Measurements from ENCODE around the gene TMIGD2. TPM values are rescaled to one million over a fixed set of nuclear protein-coding genes. Genes with fewer than 3 reads are reported as not detected.
"Not testable (repeated sequence)": the region's sequence is repeated elsewhere in the genome, so short reads cannot be mapped to it uniquely, and the experiment has no call there.

The TMIGD2 gene
- total and polyA plus RNA-seq, 4 donors, result 0.23 to 1.4 (median 0.26) TPM; not detected in 1

DNA sequence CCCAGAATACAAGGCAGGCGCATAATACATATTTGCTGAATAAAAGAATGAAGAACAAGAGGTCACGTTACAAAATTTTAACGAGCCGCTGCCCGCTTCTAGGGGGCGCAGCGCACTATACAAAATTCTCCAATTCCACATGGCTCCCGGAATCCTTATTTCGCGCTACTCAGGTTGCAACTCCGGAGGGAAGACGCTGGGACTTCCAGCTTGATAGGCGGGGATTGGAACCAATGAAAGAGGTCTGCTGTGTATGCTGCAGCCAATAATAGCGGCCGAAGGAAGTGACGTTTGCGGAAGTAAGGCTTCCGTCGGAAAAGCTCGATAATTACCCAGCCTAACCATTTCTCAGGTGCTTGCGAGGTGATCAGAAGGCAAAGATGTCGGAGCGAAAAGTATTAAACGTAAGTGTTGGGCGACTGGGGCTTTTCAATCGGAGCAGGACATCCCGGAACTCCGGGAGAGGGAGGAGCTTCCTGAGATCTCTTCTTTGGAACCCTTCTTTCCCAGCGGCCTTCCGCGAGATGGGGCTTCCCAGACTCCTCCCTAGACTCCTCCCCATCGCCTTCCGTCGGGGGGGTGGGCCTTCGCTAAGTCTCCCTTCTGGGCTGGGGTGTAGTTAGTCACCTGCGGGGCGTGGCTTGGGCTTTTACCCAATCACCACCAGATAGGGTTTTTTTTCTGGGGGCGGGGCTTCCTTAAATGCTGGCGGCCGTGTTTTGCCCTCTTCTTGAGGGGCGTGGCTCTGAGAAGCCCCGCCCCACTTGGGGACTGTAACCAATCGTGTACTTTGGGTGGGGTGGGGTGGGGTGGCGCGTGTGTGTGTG is 55.2 kb downstream of the TMIGD2 start, which contains the start of gene YJU2:
TSS of gene YJU2 (plus strand) at position 314 of the 827 bp plus-strand sequence. CDS start at position 381, 67 bp downstream.
- H3K27me3 ChIP-seq (ENCODE audit: control insufficient read depth in 1 of 2, insufficient read depth in 2 of 2, low read length in 1 of 2), result no peaks in the 10 kb centered on the region
- peak within 1 kb of the TSS; percentile 69 to 87 for H3K27ac ChIP-seq (ENCODE audit: low read depth in 1 of 2, low read length in 2 of 2)
- H3K4me3 ChIP-seq (ENCODE audit: low read length in 2 of 2), result peak within 1 kb of the TSS; percentile 76 to 79
- 0% methylated on average over 43 to 45 of the region's 45 CpGs for WGBS, 2 donors
- ATAC-seq (ENCODE audit: low FRiP score) (peak; percentile 98), DNase-seq (peak; percentile 98 to 100)
- H3K4me1 ChIP-seq (ENCODE audit: control insufficient read depth in 1 of 2, insufficient read depth in 2 of 2, low read length in 2 of 2), result no peaks in the 10 kb centered on the region
- intact Hi-C loops (cut with DNase I), result loop anchor here in 1 of 2 donors (2.0 to 5.0 kb wide), 2 partner anchors 96 to 155 kb away; partner anchors contain the start of genes CHAF1A, MPND and SH3GL1
- H3K36me3 ChIP-seq (ENCODE audit: control insufficient read depth in 1 of 2, insufficient read depth in 2 of 2, low read length in 1 of 2), result no peaks in the 10 kb centered on the region
- no peaks in the 10 kb centered on the region for H3K9me3 ChIP-seq (ENCODE audit: control insufficient read depth, low read length)

DNA sequence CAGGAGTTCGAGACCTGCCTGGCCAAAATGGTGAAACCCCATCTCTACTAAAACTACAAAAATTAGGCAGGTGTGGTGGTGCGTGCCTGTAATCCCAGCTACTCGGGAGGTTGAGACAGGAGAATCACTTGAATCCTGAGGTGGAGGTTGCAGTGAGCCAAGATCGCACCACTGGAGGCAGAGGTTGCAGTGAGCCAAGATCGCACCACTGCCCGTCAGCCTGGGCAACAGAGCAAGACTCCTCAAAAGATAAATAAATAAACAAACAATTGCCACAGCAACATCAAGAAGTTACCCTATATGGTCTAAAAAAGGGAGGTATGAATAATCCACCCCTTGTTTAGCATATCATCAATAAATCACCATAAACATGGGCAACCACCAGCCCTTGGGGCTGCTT is 56.3 kb downstream of the TMIGD2 start:
- not testable (repeated sequence) for H3K4me3 ChIP-seq (ENCODE audit: low read length in 2 of 2); H3K9me3 ChIP-seq (ENCODE audit: control insufficient read depth, low read length); H3K4me1 ChIP-seq (ENCODE audit: control insufficient read depth in 1 of 2, insufficient read depth in 2 of 2, low read length in 2 of 2); H3K27ac ChIP-seq (ENCODE audit: low read depth in 1 of 2, low read length in 2 of 2); DNase-seq; H3K36me3 ChIP-seq (ENCODE audit: control insufficient read depth in 1 of 2, insufficient read depth in 2 of 2, low read length in 1 of 2); H3K27me3 ChIP-seq (ENCODE audit: control insufficient read depth in 1 of 2, insufficient read depth in 2 of 2, low read length in 1 of 2); ATAC-seq (ENCODE audit: low FRiP score)
- WGBS, 2 donors, result 97 to 98% methylated on average over 6 of the region's 6 CpGs
- intact Hi-C loops (cut with DNase I), result loop anchor here in 1 of 2 donors (2.0 to 5.0 kb wide), 2 partner anchors 97 to 156 kb away; partner anchors contain the start of genes CHAF1A, MPND and SH3GL1

Other genes starting within 250 kb of the TMIGD2 start
- gene ZBTB7A, start 235.5 kb downstream of the TMIGD2 start, total RNA-seq, result 10 to 100 TPM; 50.4 to 53.9 TPM
- gene ZBTB7A, start 235.5 kb downstream of the TMIGD2 start, polyA plus RNA-seq, result 10 to 100 TPM in 1 of 2 donors, 1 to 10 TPM in 1; 7.8 to 14.5 TPM
- 10 to 100 TPM; 80.8 to 97.8 TPM for gene MAP2K2, start 178.3 kb downstream of the TMIGD2 start, total RNA-seq
- gene MAP2K2, start 178.3 kb downstream of the TMIGD2 start, polyA plus RNA-seq, result 100 to 1,000 TPM in 1 of 2 donors, 10 to 100 TPM in 1; 82.4 to 230 TPM
- not detected for gene CREB3L3, start 148.8 kb downstream of the TMIGD2 start, total RNA-seq
- gene CREB3L3, start 148.8 kb downstream of the TMIGD2 start, polyA plus RNA-seq, result 10 to 100 TPM in 1 of 2 donors, under 1 TPM in 1; 0.15 to 25.2 TPM
- gene SIRT6, start 119.8 kb downstream of the TMIGD2 start, total RNA-seq, result 10 to 100 TPM; 19.4 to 23.5 TPM
- gene SIRT6, start 119.8 kb downstream of the TMIGD2 start, polyA plus RNA-seq, result 10 to 100 TPM; 13.5 to 26.1 TPM
- gene ANKRD24, start 119.7 kb downstream of the TMIGD2 start, total RNA-seq, result under 1 TPM; 0.29 to 0.63 TPM
- gene ANKRD24, start 119.7 kb downstream of the TMIGD2 start, polyA plus RNA-seq, result 1 to 10 TPM in 1 of 2 donors, under 1 TPM in 1; 0.74 to 1.6 TPM
- 1 to 10 TPM; 3.3 to 3.7 TPM for gene EBI3, start 72.9 kb downstream of the TMIGD2 start, total RNA-seq
- gene EBI3, start 72.9 kb downstream of the TMIGD2 start, polyA plus RNA-seq, result 1 to 10 TPM; 1.3 to 7.9 TPM
- 10 to 100 TPM; 12.5 to 15.0 TPM for gene YJU2, start 55.3 kb downstream of the TMIGD2 start, total RNA-seq
- gene YJU2, start 55.3 kb downstream of the TMIGD2 start, polyA plus RNA-seq, result 10 to 100 TPM; 12.4 to 25.2 TPM
- gene SHD, start 23.1 kb downstream of the TMIGD2 start, total RNA-seq, result not detected
- 1 to 10 TPM in 1 of 2 donors, not detected in 1; 1.5 TPM for gene SHD, start 23.1 kb downstream of the TMIGD2 start, polyA plus RNA-seq
- gene FSD1, start 2.2 kb upstream of the TMIGD2 start, total RNA-seq, result under 1 TPM in 1 of 2 donors, not detected in 1; 0.84 TPM
- gene FSD1, start 2.2 kb upstream of the TMIGD2 start, polyA plus RNA-seq, result not detected
- gene STAP2, start 36.4 kb upstream of the TMIGD2 start, total RNA-seq, result 1 to 10 TPM; 1.9 to 2.2 TPM
- 10 to 100 TPM in 1 of 2 donors, under 1 TPM in 1; 0.13 to 27.8 TPM for gene STAP2, start 36.4 kb upstream of the TMIGD2 start, polyA plus RNA-seq
- 10 to 100 TPM; 13.5 to 14.3 TPM for gene MPND, start 41.2 kb upstream of the TMIGD2 start, total RNA-seq
- 10 to 100 TPM; 16.0 to 17.9 TPM for gene MPND, start 41.2 kb upstream of the TMIGD2 start, polyA plus RNA-seq
- 10 to 100 TPM; 66.5 to 69.7 TPM for gene SH3GL1, start 98.2 kb upstream of the TMIGD2 start, total RNA-seq
- 10 to 100 TPM; 37.7 to 48.6 TPM for gene SH3GL1, start 98.2 kb upstream of the TMIGD2 start, polyA plus RNA-seq
- 1 to 10 TPM; 6.5 to 7.0 TPM for gene CHAF1A, start 100.3 kb upstream of the TMIGD2 start, total RNA-seq
- gene CHAF1A, start 100.3 kb upstream of the TMIGD2 start, polyA plus RNA-seq, result 1 to 10 TPM; 5.2 to 9.3 TPM
- gene UBXN6, start 155.4 kb upstream of the TMIGD2 start, total RNA-seq, result 10 to 100 TPM; 84.9 to 86.7 TPM
- 100 to 1,000 TPM in 1 of 2 donors, 10 to 100 TPM in 1; 78.5 to 181 TPM for gene UBXN6, start 155.4 kb upstream of the TMIGD2 start, polyA plus RNA-seq
- gene HDGFL2, start 169.9 kb upstream of the TMIGD2 start, total RNA-seq, result 10 to 100 TPM; 23.6 to 36.1 TPM
- gene HDGFL2, start 169.9 kb upstream of the TMIGD2 start, polyA plus RNA-seq, result 10 to 100 TPM; 15.4 to 47.9 TPM
- 1 to 10 TPM; 5.7 to 7.4 TPM for gene PLIN4, start 216.1 kb upstream of the TMIGD2 start, total RNA-seq
- under 1 TPM; 0.61 to 0.63 TPM for gene PLIN4, start 216.1 kb upstream of the TMIGD2 start, polyA plus RNA-seq
- 1 to 10 TPM; 2.0 to 3.8 TPM for gene PLIN5, start 232.8 kb upstream of the TMIGD2 start, total RNA-seq
- 1 to 10 TPM in 1 of 2 donors, under 1 TPM in 1; 0.38 to 2.4 TPM for gene PLIN5, start 232.8 kb upstream of the TMIGD2 start, polyA plus RNA-seq
- gene LRG1, start 237.6 kb upstream of the TMIGD2 start, total RNA-seq, result 1 to 10 TPM; 1.4 to 2.8 TPM
- gene LRG1, start 237.6 kb upstream of the TMIGD2 start, polyA plus RNA-seq, result 1 to 10 TPM in 1 of 2 donors, under 1 TPM in 1; 0.75 to 1.5 TPM